K562 (cell line): ENCODE measurements around the gene PKLR. TPM values are rescaled to one million over a fixed set of nuclear protein-coding genes. Genes with fewer than 3 reads are reported as not detected.

Experiments used
- ATAC-seq: fragments of 200-7000 bp; cut with Tn5 transposase; 3 replicates; pipeline ENCODE4 v1.9.1; 2020; ENCODE audit warnings: moderate library complexity
- BruUV-seq: library from RNA; stranded (reverse); fragments of 400-500 nt; replicated peaks from 2 replicates; lab custom pipeline; 2021; lab: Mats Ljungman, UMichigan
- CTCF ChIA-PET: fragments of 300-600 bp; formaldehyde crosslinking; extraction: SDS; loops from one replicate; lab custom pipeline; 2021; ENCODE audit warnings: low intra/inter-chr PET ratio; lab: Yijun Ruan, JAX
- POLR2A ChIA-PET: fragments of 300-600, 350-650 bp; sonication (Branson Sonifier 250); formaldehyde crosslinking; extraction: SDS; loops from one replicate; lab custom pipeline; 2021; ENCODE audit warnings: antibody characterized with exemption, inconsistent platforms; lab: Yijun Ruan, JAX
- DNase-seq, 4 experiments: peaks; one replicate each; pipeline versions ENCODE4 v3.0.0 to v3.0.0-alpha.2; 2011 to 2018; ENCODE audit warnings: low spot score in 3 of 4, mixed read lengths in 3 of 4; ENCODE audit errors: extremely low read depth in 1 of 4
- FAIRE-seq: peaks from 2 replicates; lab custom pipeline; 2011; peaks lifted over from hg19 to GRCh38; lab: Jason Lieb, UNC
- H2AFZ ChIP-seq: 2 replicates; pipeline ENCODE4 v1.6.0; 2011; ENCODE audit warnings: low read depth, low read length, control low read depth, inconsistent platforms
- H3K27ac ChIP-seq: fragments of 200-600 bp; 3 replicates; pipeline ENCODE4 v1.8.0; 2011; ENCODE audit warnings: low read depth, mild to moderate bottlenecking, control low read depth, inconsistent platforms, low read length, moderate library complexity, mixed read lengths; ENCODE audit errors: extremely low read depth
- H3K27me3 ChIP-seq, 2 experiments: fragments of 300-600 bp in 1 of 2; 2 replicates in 1 of 2; 3 replicates in 1 of 2; pipeline versions ENCODE4 v1.6.0 to v1.8.0; 2011; ENCODE audit warnings: inconsistent platforms in 2 of 2, low read length in 2 of 2, mild to moderate bottlenecking in 1 of 2, mixed read lengths in 1 of 2, moderate library complexity in 1 of 2; ENCODE audit not compliant: control insufficient read depth in 2 of 2, insufficient read depth in 2 of 2
- H3K36me3 ChIP-seq: fragments of 300-600 bp; 3 replicates; pipeline ENCODE4 v1.8.0; 2011; ENCODE audit warnings: mild to moderate bottlenecking, low read length, inconsistent platforms; ENCODE audit not compliant: control insufficient read depth, insufficient read depth
- H3K4me1 ChIP-seq, 2 experiments: fragments of 200-600 bp in 1 of 2; replicated peaks in 1 of 2; 2 replicates in 1 of 2; 3 replicates in 1 of 2; pipeline versions ENCODE4 v1.5.1 to v1.8.0; 2011; ENCODE audit warnings: inconsistent platforms in 2 of 2, low read length in 2 of 2, mild to moderate bottlenecking in 1 of 2, mixed read lengths in 1 of 2, moderate library complexity in 1 of 2; ENCODE audit not compliant: control insufficient read depth in 2 of 2, insufficient read depth in 2 of 2
- H3K4me2 ChIP-seq: 2 replicates; pipeline ENCODE4 v1.6.1; 2011; ENCODE audit warnings: low read length, control low read depth, inconsistent platforms, mixed read lengths; ENCODE audit not compliant: insufficient read depth
- H3K4me3 ChIP-seq: fragments of 200-600 bp; sonication (generic), shearing (Covaris generic); 2 replicates; pipeline ENCODE4 v1.5.1; 2016; ENCODE audit warnings: control low read depth, inconsistent platforms
- H3K79me2 ChIP-seq: fragments of 200-600 bp; 3 replicates; pipeline ENCODE4 v1.8.0; 2011; ENCODE audit warnings: low read length, inconsistent platforms; ENCODE audit not compliant: control insufficient read depth, insufficient read depth
- H3K9ac ChIP-seq, 2 experiments: 2 replicates each; pipeline versions ENCODE4 v1.6.0 to v1.6.1; 2011; ENCODE audit warnings: low read depth in 2 of 2, low read length in 2 of 2, control low read depth in 1 of 2, inconsistent platforms in 1 of 2, mild to moderate bottlenecking in 1 of 2, mixed read lengths in 1 of 2; ENCODE audit not compliant: insufficient read depth in 1 of 2
- H3K9me1 ChIP-seq: one replicate; pipeline ENCODE4 v1.6.0; 2011; ENCODE audit warnings: inconsistent platforms, mild to moderate bottlenecking, low read length, moderate library complexity; ENCODE audit not compliant: control insufficient read depth, insufficient read depth
- H3K9me3 ChIP-seq: replicated peaks from 2 replicates; pipeline ENCODE4 v1.5.1; 2011; ENCODE audit warnings: low read depth, low read length, inconsistent platforms; ENCODE audit not compliant: control insufficient read depth, insufficient read depth
- H4K20me1 ChIP-seq: replicated peaks from 2 replicates; pipeline ENCODE4 v1.6.1; 2011; ENCODE audit warnings: low read length, inconsistent platforms, mixed read lengths; ENCODE audit not compliant: control insufficient read depth, insufficient read depth
- BMI1 ChIP-seq: fragments of 150-350 bp; IDR thresholded peaks from 2 replicates; pipeline ENCODE4 v1.6.1; 2014; ENCODE audit warnings: low read length
- CREB3L1 ChIP-seq: fragments of 450-650 bp; IDR thresholded peaks from 2 replicates; pipeline ENCODE4 v1.6.1; 2014; ENCODE audit warnings: low read depth, mild to moderate bottlenecking, moderate library complexity, borderline replicate concordance
- CREM ChIP-seq: IDR thresholded peaks from 2 replicates; pipeline ENCODE4 v1.6.1; 2014; ENCODE audit warnings: antibody characterized with exemption, low read depth
- EHMT2 ChIP-seq: fragments of 450-650 bp; IDR thresholded peaks from 2 replicates; pipeline ENCODE4 v1.6.1; 2018; ENCODE audit warnings: antibody characterized with exemption
- MIER1 ChIP-seq: fragments of 450-650 bp; IDR thresholded peaks from 2 replicates; pipeline ENCODE4 v1.6.1; 2016; ENCODE audit warnings: antibody characterized with exemption, mild to moderate bottlenecking, low read depth
- NCOA6 ChIP-seq: fragments of 450-650 bp; IDR thresholded peaks from 2 replicates; pipeline ENCODE4 v1.6.1; 2017; ENCODE audit warnings: mild to moderate bottlenecking
- TCF7 ChIP-seq: sonication (generic); IDR thresholded peaks from 2 replicates; pipeline ENCODE4 v1.6.1; 2016; ENCODE audit warnings: antibody characterized with exemption, borderline replicate concordance
- THRAP3 ChIP-seq: fragments of 450-650 bp; IDR thresholded peaks from 2 replicates; pipeline ENCODE4 v1.6.1; 2016; ENCODE audit warnings: mild to moderate bottlenecking, inconsistent platforms, borderline replicate concordance
- WGBS: fragments of 100-300 bp; shearing (Covaris generic); methylation state at CpG from one replicate; pipeline ENCODE4 v1.1.6; 2016; ENCODE audit warnings: low coverage, mixed read lengths; ENCODE audit not compliant: insufficient coverage; ENCODE audit errors: missing lambda C conversion rate; 5-methylcytosine and 5-hydroxymethylcytosine counted together
- in situ Hi-C: fragments of 300-500 bp; cut with MboI; formaldehyde crosslinking; loops from 4 replicates; pipeline ENCODE4 v1.15.0; 2018; ENCODE audit warnings: inconsistent platforms, mixed read lengths
- intact Hi-C: fragments of 100-400 bp; cut with micrococcal nuclease; formaldehyde crosslinking; loops from 2 replicates; pipeline ENCODE4 v1.14.2; 2022
- polyA plus RNA-seq, 8 experiments: library from polyadenylated mRNA; depleted of rRNA in 4 of 8; stranded (reverse) in 5 of 8; unstranded in 3 of 8; fragments of >200 nt; fragmentation: Nextera tagmentation in 2 of 8; fragmentation: Illumina TruSeq in 1 of 8; extraction: Ambion mirVana in 2 of 8; extraction: Trizol in 1 of 8; gene quantifications; 2 replicates each; pipeline versions ENCODE4 v1.2.1 to v1.2.3, GENCODE V29; 2011 to 2014; ENCODE audit warnings: inconsistent platforms in 1 of 8, missing spikeins in 1 of 8
- total RNA-seq, 7 experiments: library from RNA; depleted of rRNA in 6 of 7; stranded (reverse); fragments of >200 nt in 6 of 7; fragmentation: Illumina TruSeq in 2 of 7; extraction: Trizol in 2 of 7; gene quantifications; 2 replicates each; pipeline versions ENCODE4 v1.2.1 to v1.2.3, GENCODE V29; 2011 to 2021; ENCODE audit warnings: low replicate concordance in 1 of 7
- TF ChIP-seq, protein P1 (sequence below): sonication (generic); formaldehyde crosslinking; IDR thresholded peaks from 2 replicates; pipeline ENCODE4 v1.8.1; 2022; ENCODE audit warnings: missing genetic modification reagents

Gene PKLR
- total and polyA plus RNA-seq, 9 of the 15 experiments (the other 6 are each of a cell fraction or from before 2014, with no cell fraction given) = 10.7 to 78.4 (median 38.2) TPM

DNA sequence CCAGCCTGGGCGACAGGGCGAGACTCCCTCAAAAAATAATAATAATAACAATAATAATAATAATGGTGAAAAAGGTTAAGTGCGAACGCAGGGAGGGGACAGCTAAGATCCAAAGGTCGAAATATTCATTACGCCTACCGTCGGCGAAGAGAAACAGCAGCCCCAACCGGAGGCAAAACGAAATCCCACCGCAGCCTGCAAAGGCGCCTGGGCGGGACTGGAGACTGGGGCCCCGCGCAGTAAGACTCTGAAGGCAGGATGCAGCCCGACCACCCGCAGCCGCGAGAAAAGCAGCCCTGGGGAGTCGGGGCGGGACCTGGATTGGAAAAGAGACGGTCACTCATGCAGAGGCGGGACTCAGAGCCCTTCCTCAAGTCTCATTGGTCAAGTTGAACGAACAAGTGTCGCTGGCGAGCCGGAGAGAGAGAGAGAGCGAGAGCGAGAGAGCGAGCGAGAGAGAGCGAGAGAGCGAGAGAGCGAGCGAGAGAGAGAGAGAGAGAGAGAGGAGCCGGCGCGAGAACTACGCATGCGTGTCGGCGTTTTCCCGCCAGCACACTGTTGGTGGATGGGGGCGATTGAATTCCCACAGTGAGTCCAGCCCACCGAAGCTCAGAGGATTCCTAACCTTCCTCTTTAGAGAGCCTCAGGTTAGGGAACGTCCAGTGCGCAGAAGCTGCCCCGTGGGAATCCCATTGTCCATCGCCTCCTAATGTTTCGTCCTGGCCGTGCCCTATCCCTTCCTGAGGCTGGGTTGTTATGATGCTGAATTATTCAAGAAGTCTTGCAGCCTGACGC is 56.7 kb downstream of the PKLR start:
- Histone ChIP-seq H3K9me3 (no peaks in the 10 kb centered on the region), H3K27me3 (no peaks in the 10 kb centered on the region), H3K9ac (peak overlapping the region; percentile 84 to 91), H3K9me1 (no peaks in the 10 kb centered on the region), H2AFZ (peak overlapping the region; percentile 94), H3K27ac (peak overlapping the region; percentile 93), H3K4me2 (peak overlapping the region; percentile 97), H3K79me2 (peaks cover 14% of the 10 kb centered on the region; the same call in 2 of the 3 replicates), H3K4me1 (peaks cover 19 to 25% of the 10 kb centered on the region in 2 experiments), H4K20me1 (no peaks in the 10 kb centered on the region), H3K4me3 (peak overlapping the region; percentile 44), H3K36me3 (peaks cover 18% of the 10 kb centered on the region; the same call in 1 of the 3 replicates)
- in situ Hi-C loops = no loop called here
- peak; percentile 89 for FAIRE-seq
- CTCF ChIA-PET = interaction anchor here (1.2 kb wide), 1 partner anchor 38 kb away, joined by 4 read pairs; no protein-coding TSS in a partner anchor
- peak; percentile 92 to 99 (median 94) for DNase-seq
- POLR2A ChIA-PET = interaction anchor here (0.6 to 1.9 kb wide), 11 partner anchors 9 to 196 kb away, joined by 3 to 7 read pairs (median 3); partner anchors contain the start of gene MTX1
- BruUV-seq = no TSS peak
- peak; percentile 97 for ATAC-seq
- intact Hi-C loops = loop anchor here (1.0 to 2.0 kb wide), 2 partner anchors 17 to 38 kb away; partner anchors contain the start of gene THBS3
- WGBS = under 1% methylated on average over 46 of the region's 53 CpGs
- TF ChIP-seq THRAP3 (peak; percentile 93; the same call in 1 of the 2 replicates), CREB3L1 (peak; percentile 82; the same call in 1 of the 2 replicates), CREM (peak; percentile 89), TCF7 (peak; percentile 87), NCOA6 (no peak), EHMT2 (peak; percentile 88), BMI1 (no peak; the same call in 1 of the 2 replicates), MIER1 (peak; percentile 72; the same call in 1 of the 2 replicates)
- TF ChIP-seq, protein P1, sequence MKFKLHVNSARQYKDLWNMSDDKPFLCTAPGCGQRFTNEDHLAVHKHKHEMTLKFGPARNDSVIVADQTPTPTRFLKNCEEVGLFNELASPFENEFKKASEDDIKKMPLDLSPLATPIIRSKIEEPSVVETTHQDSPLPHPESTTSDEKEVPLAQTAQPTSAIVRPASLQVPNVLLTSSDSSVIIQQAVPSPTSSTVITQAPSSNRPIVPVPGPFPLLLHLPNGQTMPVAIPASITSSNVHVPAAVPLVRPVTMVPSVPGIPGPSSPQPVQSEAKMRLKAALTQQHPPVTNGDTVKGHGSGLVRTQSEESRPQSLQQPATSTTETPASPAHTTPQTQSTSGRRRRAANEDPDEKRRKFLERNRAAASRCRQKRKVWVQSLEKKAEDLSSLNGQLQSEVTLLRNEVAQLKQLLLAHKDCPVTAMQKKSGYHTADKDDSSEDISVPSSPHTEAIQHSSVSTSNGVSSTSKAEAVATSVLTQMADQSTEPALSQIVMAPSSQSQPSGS = no peak
